Neural crest cell (in vitro differentiated cells): Measurements from ENCODE around the gene APBA2. TPM values are rescaled to one million over a fixed set of nuclear protein-coding genes. Genes with fewer than 3 reads are reported as not detected.

ENCODE experiments used
- DNase-seq: peaks from one replicate; pipeline ENCODE4 v3.0.0; 2021; ENCODE audit warnings: low read depth, mixed read lengths, low spot score
- H3K27ac Mint-ChIP-seq: one replicate; pipeline ENCODE4 v1.8.0; 2021; ENCODE audit warnings: mild to moderate bottlenecking, mixed read lengths; ENCODE audit not compliant: unreplicated experiment
- H3K27me3 Mint-ChIP-seq: 2 replicates; pipeline ENCODE4 v1.8.0; 2021; ENCODE audit warnings: low read depth, mild to moderate bottlenecking, mixed read lengths
- H3K36me3 Mint-ChIP-seq: 2 replicates; pipeline ENCODE4 v1.8.0; 2021; ENCODE audit warnings: low read depth, mild to moderate bottlenecking, mixed read lengths
- H3K4me1 Mint-ChIP-seq: 2 replicates; pipeline ENCODE4 v1.8.0; 2021; ENCODE audit warnings: mixed read lengths
- H3K4me3 Mint-ChIP-seq: one replicate; pipeline ENCODE4 v1.8.0; 2021; ENCODE audit warnings: mild to moderate bottlenecking, mixed read lengths
- H3K9me3 Mint-ChIP-seq: 2 replicates; pipeline ENCODE4 v1.8.0; 2021; ENCODE audit warnings: mixed read lengths
- CTCF ChIP-seq: fragments of 200-600 bp; sonication (generic); conservative IDR thresholded peaks from 2 replicates; pipeline ENCODE4 v1.5.0; 2021; ENCODE audit warnings: antibody characterized with exemption, mild to moderate bottlenecking
- total RNA-seq: library from RNA; stranded (reverse); gene quantifications from 2 replicates; pipeline ENCODE4 v1.2.1, GENCODE V29; 2021

APBA2 gene
- total RNA-seq, 1 donor from 2014 or later: 79.9 TPM

DNA sequence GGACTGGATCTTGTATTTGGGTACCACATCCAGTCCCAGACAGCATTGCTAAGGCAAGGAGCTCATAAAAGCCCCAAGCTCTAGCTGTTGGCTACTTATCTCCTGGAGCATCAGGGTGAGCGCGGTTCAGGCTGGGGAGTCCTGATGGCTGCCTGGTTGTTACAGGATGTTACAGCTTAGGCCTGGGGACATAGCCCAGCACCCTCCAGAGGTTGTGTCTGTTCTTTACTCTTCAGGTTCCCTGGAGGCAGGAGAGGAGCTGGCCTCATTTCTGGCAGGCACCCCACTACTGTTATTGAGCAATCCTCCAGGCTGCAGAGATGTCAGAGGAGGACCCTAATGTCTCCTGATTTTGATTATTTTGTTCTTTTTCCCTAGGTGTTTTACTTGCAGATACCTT is 26.6 kb downstream of the APBA2 start:
- no peak for DNase-seq
- Mint-ChIP-seq H3K4me3 (no peak overlapping the region), H3K36me3 (peaks cover 3% of the 10 kb centered on the region), H3K4me1 (peaks cover 32% of the 10 kb centered on the region), H3K9me3 (no peaks in the 10 kb centered on the region), H3K27ac (no peak overlapping the region), H3K27me3 (no peaks in the 10 kb centered on the region)
- no peak for TF ChIP-seq CTCF

DNA sequence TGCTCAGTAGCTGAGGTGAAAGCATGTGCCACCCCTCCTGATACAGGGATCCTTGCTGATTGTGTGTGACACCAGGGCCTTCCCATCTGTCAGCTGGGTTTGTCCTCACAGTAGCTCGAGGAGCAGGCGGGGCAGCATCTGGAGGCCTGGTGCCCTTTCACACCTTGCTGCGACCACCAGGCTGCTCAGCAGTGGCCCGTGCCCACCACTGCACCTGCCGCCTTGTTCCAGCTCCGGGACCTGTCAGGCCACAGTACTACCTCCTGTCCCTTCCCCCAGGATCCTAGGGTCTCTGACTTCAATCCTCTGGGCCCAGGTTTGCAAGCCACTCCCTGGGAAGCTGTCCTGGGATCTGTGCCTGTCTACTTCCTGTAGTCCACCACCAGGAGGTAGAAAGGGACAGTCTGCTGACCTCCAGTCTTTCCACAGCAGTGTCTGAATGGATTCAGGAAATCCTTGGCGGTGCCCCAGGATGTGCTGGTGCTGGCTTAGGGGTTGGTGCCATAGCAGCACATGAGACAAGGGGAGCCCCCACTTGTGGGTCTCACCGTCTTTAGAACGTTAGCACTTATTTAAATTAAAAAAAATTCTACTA is 27.5 kb downstream of the APBA2 start:
- Mint-ChIP-seq H3K27me3 (no peaks in the 10 kb centered on the region), H3K9me3 (no peaks in the 10 kb centered on the region), H3K36me3 (peaks cover 3% of the 10 kb centered on the region), H3K4me1 (peaks cover 38% of the 10 kb centered on the region), H3K4me3 (no peak overlapping the region), H3K27ac (no peak overlapping the region)
- DNase-seq: no peak
- TF ChIP-seq CTCF: no peak

GRCh38 chr15:28914046-28914445 is 28.3 kb downstream of the APBA2 start:
- DNase-seq: no peak
- Mint-ChIP-seq H3K36me3 (peaks cover 3% of the 10 kb centered on the region), H3K4me1 (peaks cover 33% of the 10 kb centered on the region), H3K27me3 (no peaks in the 10 kb centered on the region), H3K9me3 (no peaks in the 10 kb centered on the region), H3K4me3 (no peak overlapping the region), H3K27ac (peak overlapping the region; percentile 45)
- no peak for TF ChIP-seq CTCF

DNA sequence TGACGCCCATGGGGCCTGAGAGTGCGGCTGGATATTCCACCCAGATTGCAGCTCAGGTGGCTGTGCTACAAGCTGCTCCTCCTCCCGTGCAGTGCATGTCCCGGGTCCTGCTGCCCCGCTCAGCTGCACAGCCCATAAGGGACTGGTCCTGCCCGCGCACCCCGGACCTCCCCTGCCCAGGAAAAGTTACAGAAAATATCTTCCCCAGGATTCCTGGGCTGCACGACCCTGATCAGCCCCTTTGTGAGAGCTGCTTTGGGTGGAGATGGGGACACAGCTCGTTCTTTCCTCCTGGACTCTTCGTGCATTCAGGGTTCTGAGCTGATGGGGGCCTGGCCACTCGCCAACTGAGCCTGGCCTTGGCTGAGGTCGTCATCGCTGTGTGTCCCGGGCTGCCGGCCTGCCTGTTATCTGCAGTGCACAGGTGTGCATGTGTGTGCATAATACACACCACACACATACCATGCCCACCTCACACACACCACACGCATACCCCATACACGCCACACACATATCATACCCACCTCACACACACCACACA is 28.8 kb downstream of the APBA2 start:
- Mint-ChIP-seq H3K4me3 (no peak overlapping the region), H3K4me1 (peaks cover 28% of the 10 kb centered on the region)

GRCh38 chr15:28915041-28915810 is 29.5 kb downstream of the APBA2 start:
- no peak for DNase-seq
- Mint-ChIP-seq H3K27ac (no peak overlapping the region), H3K27me3 (no peaks in the 10 kb centered on the region), H3K9me3 (no peaks in the 10 kb centered on the region), H3K36me3 (no peaks in the 10 kb centered on the region), H3K4me1 (peaks cover 22% of the 10 kb centered on the region), H3K4me3 (no peak overlapping the region)
- TF ChIP-seq CTCF: no peak

More for the DNA sequence above, 28.8 kb downstream of the APBA2 start:
- Mint-ChIP-seq H3K36me3 (no peaks in the 10 kb centered on the region), H3K27ac (no peak overlapping the region), H3K27me3 (no peaks in the 10 kb centered on the region), H3K9me3 (no peaks in the 10 kb centered on the region)
- no peak for DNase-seq
- TF ChIP-seq CTCF: no peak
